Measurements from ENCODE around the gene MDM4.
A peak's percentile ranks its signal among the peaks of the same experiment; 100 is the strongest.
"Not testable (repeated sequence)": the region's sequence is repeated elsewhere in the genome, so short reads cannot be mapped to it uniquely, and the experiment has no call there.

Gene MDM4

GRCh38 chr1:204563780-204564179 lies 47.6 kb downstream of the MDM4 start:
- no peak for DNase-seq

GRCh38 chr1:204564835-204565234 lies 48.6 kb downstream of the MDM4 start:
- DNase-seq = no peak

GRCh38 chr1:204565617-204566582 lies 49.7 kb downstream of the MDM4 start:
- peak; percentile 68 for DNase-seq

GRCh38 chr1:204566583-204566955 lies 50.4 kb downstream of the MDM4 start:
- no peak for DNase-seq

GRCh38 chr1:204567071-204567470 lies 50.9 kb downstream of the MDM4 start:
- DNase-seq = no peak

GRCh38 chr1:204568576-204569315 lies 52.5 kb downstream of the MDM4 start:
- no peak for DNase-seq

- DNase-seq = no peak
Measured at GRCh38 chr1:204569478-204569877, 53.3 kb downstream of the MDM4 start.

- not testable (repeated sequence) for DNase-seq
Measured at GRCh38 chr1:204570021-204570420, 53.8 kb downstream of the MDM4 start.

- no peak for DNase-seq
Measured at GRCh38 chr1:204571128-204571527, 54.9 kb downstream of the MDM4 start.

- DNase-seq = no peak
Measured at GRCh38 chr1:204571631-204572030, 55.4 kb downstream of the MDM4 start.

GRCh38 chr1:204572923-204573922 lies 57.0 kb downstream of the MDM4 start:
- DNase-seq = peak; percentile 36

- DNase-seq = no peak
Measured at GRCh38 chr1:204574016-204574864, 58.0 kb downstream of the MDM4 start.

- DNase-seq = no peak
Measured at GRCh38 chr1:204574865-204575163, 58.6 kb downstream of the MDM4 start.

GRCh38 chr1:204575221-204576190 lies 59.3 kb downstream of the MDM4 start:
- no peak for DNase-seq

GRCh38 chr1:204576422-204576821 lies 60.2 kb downstream of the MDM4 start:
- no peak for DNase-seq

- DNase-seq = no peak
Measured at GRCh38 chr1:204577794-204578478, 61.7 kb downstream of the MDM4 start.

GRCh38 chr1:204578867-204579664 lies 62.9 kb downstream of the MDM4 start:
- no peak for DNase-seq

GRCh38 chr1:204579681-204580080 lies 63.5 kb downstream of the MDM4 start:
- DNase-seq = no peak

- no peak for DNase-seq
Measured at GRCh38 chr1:204580862-204581261, 64.7 kb downstream of the MDM4 start.
